GM21529 (cell line): ENCODE measurements around the gene SDCBP2.
A peak's percentile ranks its signal among the peaks of the same experiment; 100 is the strongest.

Experiments
- ATAC-seq: cut with Tn5 transposase; IDR thresholded peaks from one replicate; pipeline ENCODE4 v1.9.1; 2021; ENCODE audit not compliant: unreplicated experiment

The SDCBP2 gene

GRCh38 chr20:1328680-1329330 is at the start of gene SDCBP2:
Gene SDCBP2 (minus strand): TSS chr20:1329139. CDS start chr20:1320416, 8,723 bp downstream.
- no peak for ATAC-seq

GRCh38 chr20:1378735-1379125 is 49.8 kb upstream of the SDCBP2 start:
- no peak for ATAC-seq

GRCh38 chr20:1377984-1378734 is 49.2 kb upstream of the SDCBP2 start:
- no peak for ATAC-seq

GRCh38 chr20:1377341-1377871 is 48.5 kb upstream of the SDCBP2 start:
- no peak for ATAC-seq

- ATAC-seq = peak; percentile 53
Measured at GRCh38 chr20:1376408-1377270, 47.7 kb upstream of the SDCBP2 start.

- ATAC-seq = no peak
Measured at GRCh38 chr20:1376007-1376406, 47.1 kb upstream of the SDCBP2 start.

- no peak for ATAC-seq
Measured at GRCh38 chr20:1375515-1375914, 46.6 kb upstream of the SDCBP2 start.

GRCh38 chr20:1374246-1374645 is 45.3 kb upstream of the SDCBP2 start:
- ATAC-seq = no peak

GRCh38 chr20:1373614-1374013 is 44.7 kb upstream of the SDCBP2 start:
- ATAC-seq = no peak

- no peak for ATAC-seq
Measured at GRCh38 chr20:1373036-1373435, 44.1 kb upstream of the SDCBP2 start.

GRCh38 chr20:1371830-1372539 is 43.0 kb upstream of the SDCBP2 start:
- no peak for ATAC-seq

GRCh38 chr20:1371202-1371782 is 42.4 kb upstream of the SDCBP2 start:
- ATAC-seq = no peak

- ATAC-seq = no peak
Measured at GRCh38 chr20:1370548-1371110, 41.7 kb upstream of the SDCBP2 start.

- no peak for ATAC-seq
Measured at GRCh38 chr20:1369970-1370369, 41.0 kb upstream of the SDCBP2 start.

GRCh38 chr20:1368448-1369199 is 39.7 kb upstream of the SDCBP2 start:
- no peak for ATAC-seq

- ATAC-seq = no peak
Measured at GRCh38 chr20:1367479-1367878, 38.5 kb upstream of the SDCBP2 start.

- ATAC-seq = no peak
Measured at GRCh38 chr20:1364106-1364505, 35.2 kb upstream of the SDCBP2 start.

- no peak for ATAC-seq
Measured at GRCh38 chr20:1363522-1363921, 34.6 kb upstream of the SDCBP2 start.

GRCh38 chr20:1362484-1362883 is 33.5 kb upstream of the SDCBP2 start:
- no peak for ATAC-seq
